CD4-positive, alpha-beta T cell (primary cell): ENCODE measurements around the gene ALPL. TPM values are rescaled to one million over a fixed set of nuclear protein-coding genes. Genes with fewer than 3 reads are reported as not detected.

Experiments used
- ATAC-seq: fragments of 200-7000 bp; cut with Tn5 transposase; one replicate; pipeline ENCODE4 v1.10.0; 2022; ENCODE audit warnings: mild to moderate bottlenecking; ENCODE audit not compliant: poor library complexity
- CTCF ChIA-PET: fragments of 350-600 bp; sonication (Branson Sonifier 250); formaldehyde crosslinking; loops from one replicate; lab custom pipeline; 2021; ENCODE audit warnings: antibody characterized with exemption, inconsistent platforms; lab: Charles Lee
- POLR2A ChIA-PET: fragments of 350-600 bp; sonication (Branson Sonifier 250); formaldehyde crosslinking; loops from one replicate; lab custom pipeline; 2021; ENCODE audit warnings: antibody characterized with exemption, inconsistent platforms; lab: Charles Lee
- DNase-seq, 14 experiments: peaks; one replicate each; pipeline ENCODE4 v3.0.0-alpha.2; 2013 to 2020; ENCODE audit warnings: mixed read lengths in 2 of 14
- H3K27ac ChIP-seq, 2 donors: one replicate each; pipeline versions ENCODE4 v1.5.1 to v1.7.0; 2013; ENCODE audit warnings: low read length in 2 of 2, low read depth in 1 of 2, mild to moderate bottlenecking in 1 of 2
- H3K27me3 ChIP-seq, 2 experiments: 1 replicate in 1 of 2; 2 replicates in 1 of 2; pipeline versions ENCODE4 v1.6.1 to v1.7.0; 2013; ENCODE audit warnings: low read length in 2 of 2, control low read depth in 1 of 2, mild to moderate bottlenecking in 1 of 2, moderate library complexity in 1 of 2; ENCODE audit not compliant: insufficient read depth in 2 of 2, control insufficient read depth in 1 of 2
- H3K36me3 ChIP-seq: one replicate; pipeline ENCODE4 v1.6.1; 2013; ENCODE audit warnings: low read length, control low read depth; ENCODE audit not compliant: insufficient read depth
- H3K4me1 ChIP-seq: one replicate; pipeline ENCODE4 v1.6.1; 2013; ENCODE audit warnings: low read length, control low read depth; ENCODE audit not compliant: insufficient read depth
- H3K4me3 ChIP-seq: one replicate; pipeline ENCODE4 v1.5.1; 2013; ENCODE audit warnings: mild to moderate bottlenecking, low read length, moderate library complexity
- H3K9me3 ChIP-seq, 2 experiments: 1 replicate in 1 of 2; 2 replicates in 1 of 2; pipeline versions ENCODE4 v1.6.1 to v1.7.0; 2013; ENCODE audit warnings: low read length in 2 of 2, mild to moderate bottlenecking in 2 of 2, control low read depth in 1 of 2, moderate library complexity in 1 of 2; ENCODE audit not compliant: control insufficient read depth in 1 of 2, insufficient read depth in 1 of 2
- H3K27ac Mint-ChIP-seq: one replicate; pipeline ENCODE4 v1.8.0; 2020; ENCODE audit warnings: mixed read lengths
- H3K27me3 Mint-ChIP-seq: one replicate; pipeline ENCODE4 v1.8.0; 2021; ENCODE audit warnings: mixed read lengths
- H3K36me3 Mint-ChIP-seq: one replicate; pipeline ENCODE4 v1.8.0; 2021; ENCODE audit warnings: low read depth, mixed read lengths
- H3K4me1 Mint-ChIP-seq: one replicate; pipeline ENCODE4 v1.8.0; 2021; ENCODE audit warnings: low read depth, mixed read lengths
- H3K4me3 Mint-ChIP-seq: one replicate; pipeline ENCODE4 v1.8.0; 2020; ENCODE audit warnings: mild to moderate bottlenecking, mixed read lengths
- H3K9me3 Mint-ChIP-seq: one replicate; pipeline ENCODE4 v1.8.0; 2020; ENCODE audit warnings: mixed read lengths
- intact Hi-C, 2 experiments: fragments of 100-400 bp; cut with DNase I in 1 of 2; cut with micrococcal nuclease in 1 of 2; formaldehyde crosslinking; loops; one replicate each; pipeline versions ENCODE4 v1.15.1 to v1.9.0; 2023 to 2025; cut with DNase I, micrococcal nuclease
- total RNA-seq, 174 experiments: library from RNA in 2 of 174; stranded (reverse) in 2 of 174; gene quantifications; one replicate each; pipeline ENCODE4 v1.2.3 and lab custom pipeline; 2021 to 2026
- TF ChIP-seq, protein P1 (sequence below): fragments of 200-600 bp; IDR thresholded peaks from one replicate; pipeline ENCODE4 v1.8.0; 2022; ENCODE audit warnings: antibody characterized with exemption, mild to moderate bottlenecking

ALPL gene
- total RNA-seq, 2 experiments from 2014 or later, result not detected

DNA sequence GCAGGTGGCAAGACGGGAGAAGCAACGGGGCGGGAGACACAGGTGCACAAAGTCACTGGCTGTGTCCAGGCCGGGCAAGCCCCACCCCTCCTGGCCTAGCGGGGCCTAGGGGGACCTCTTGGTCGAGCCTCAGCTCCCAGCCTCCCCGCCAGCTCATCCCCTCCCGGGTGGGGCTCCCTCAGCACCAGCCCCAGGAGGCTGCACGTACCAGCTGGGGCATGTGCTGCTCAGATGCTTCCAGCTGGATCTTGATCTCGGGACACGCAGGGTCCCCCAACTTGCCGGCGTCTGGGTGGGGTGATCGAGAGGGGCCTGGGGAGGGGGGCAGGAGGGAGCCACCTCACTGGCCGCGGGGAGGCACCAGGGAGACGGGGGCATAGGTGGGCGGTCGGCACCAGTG lies 88.5 kb downstream of the ALPL start:
- no peaks in the 10 kb centered on the region for H3K4me1 ChIP-seq
- POLR2A ChIA-PET, result no interaction called here
- Mint-ChIP-seq H3K27me3 (peaks cover 23% of the 10 kb centered on the region), H3K27ac (no peak overlapping the region), H3K4me3 (no peak overlapping the region), H3K9me3 (no peaks in the 10 kb centered on the region), H3K36me3 (no peaks in the 10 kb centered on the region), H3K4me1 (no peaks in the 10 kb centered on the region)
- no peak overlapping the region for H3K27ac ChIP-seq
- H3K27me3 ChIP-seq, result no peaks in the 10 kb centered on the region
- TF ChIP-seq, protein P1, sequence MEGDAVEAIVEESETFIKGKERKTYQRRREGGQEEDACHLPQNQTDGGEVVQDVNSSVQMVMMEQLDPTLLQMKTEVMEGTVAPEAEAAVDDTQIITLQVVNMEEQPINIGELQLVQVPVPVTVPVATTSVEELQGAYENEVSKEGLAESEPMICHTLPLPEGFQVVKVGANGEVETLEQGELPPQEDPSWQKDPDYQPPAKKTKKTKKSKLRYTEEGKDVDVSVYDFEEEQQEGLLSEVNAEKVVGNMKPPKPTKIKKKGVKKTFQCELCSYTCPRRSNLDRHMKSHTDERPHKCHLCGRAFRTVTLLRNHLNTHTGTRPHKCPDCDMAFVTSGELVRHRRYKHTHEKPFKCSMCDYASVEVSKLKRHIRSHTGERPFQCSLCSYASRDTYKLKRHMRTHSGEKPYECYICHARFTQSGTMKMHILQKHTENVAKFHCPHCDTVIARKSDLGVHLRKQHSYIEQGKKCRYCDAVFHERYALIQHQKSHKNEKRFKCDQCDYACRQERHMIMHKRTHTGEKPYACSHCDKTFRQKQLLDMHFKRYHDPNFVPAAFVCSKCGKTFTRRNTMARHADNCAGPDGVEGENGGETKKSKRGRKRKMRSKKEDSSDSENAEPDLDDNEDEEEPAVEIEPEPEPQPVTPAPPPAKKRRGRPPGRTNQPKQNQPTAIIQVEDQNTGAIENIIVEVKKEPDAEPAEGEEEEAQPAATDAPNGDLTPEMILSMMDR, result no peak
- ATAC-seq (no peak), DNase-seq (no peak)
- H3K4me3 ChIP-seq, result no peak overlapping the region
- CTCF ChIA-PET, result no interaction called here
- peaks cover 0 to 7% of the 10 kb centered on the region in 2 experiments for H3K9me3 ChIP-seq
- no peaks in the 10 kb centered on the region for H3K36me3 ChIP-seq
- intact Hi-C loops, result no loop called here

DNA sequence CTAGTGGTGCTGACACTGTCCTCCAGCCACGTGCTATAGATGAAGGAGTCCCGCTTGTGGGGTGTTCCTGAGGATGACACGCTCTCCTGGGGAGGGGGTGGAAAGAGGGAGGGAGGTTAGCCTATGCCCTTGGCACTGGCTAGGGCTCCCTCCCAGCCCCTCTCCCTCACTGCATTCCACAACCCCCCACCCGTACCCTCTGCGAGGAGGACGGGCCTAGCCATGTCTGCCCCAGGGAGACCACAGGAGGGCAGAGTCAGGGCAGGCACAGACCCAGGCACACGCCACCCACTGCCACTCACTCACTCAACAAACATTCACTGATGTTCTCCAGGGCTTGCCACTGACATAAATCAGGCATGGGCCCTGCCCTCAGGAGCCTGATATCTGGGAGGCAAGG lies 89.2 kb downstream of the ALPL start:
- Histone ChIP-seq H3K9me3 (peaks cover 0 to 7% of the 10 kb centered on the region in 2 experiments), H3K36me3 (no peaks in the 10 kb centered on the region), H3K27me3 (peaks cover 0 to 1% of the 10 kb centered on the region in 2 experiments), H3K4me1 (no peaks in the 10 kb centered on the region), H3K27ac (no peak overlapping the region), H3K4me3 (no peak overlapping the region)
- no peak overlapping the region for H3K27ac Mint-ChIP-seq
- H3K27me3 Mint-ChIP-seq, result peaks cover 22% of the 10 kb centered on the region
- ATAC-seq, result no peak
- H3K36me3 Mint-ChIP-seq, result no peaks in the 10 kb centered on the region
- H3K4me3 Mint-ChIP-seq, result no peak overlapping the region
- CTCF ChIA-PET, result no interaction called here
- DNase-seq, result no peak
- no peaks in the 10 kb centered on the region for H3K9me3 Mint-ChIP-seq
- H3K4me1 Mint-ChIP-seq, result no peaks in the 10 kb centered on the region
- TF ChIP-seq, protein P1, result no peak
- intact Hi-C loops, result no loop called here
- POLR2A ChIA-PET, result no interaction called here

DNA sequence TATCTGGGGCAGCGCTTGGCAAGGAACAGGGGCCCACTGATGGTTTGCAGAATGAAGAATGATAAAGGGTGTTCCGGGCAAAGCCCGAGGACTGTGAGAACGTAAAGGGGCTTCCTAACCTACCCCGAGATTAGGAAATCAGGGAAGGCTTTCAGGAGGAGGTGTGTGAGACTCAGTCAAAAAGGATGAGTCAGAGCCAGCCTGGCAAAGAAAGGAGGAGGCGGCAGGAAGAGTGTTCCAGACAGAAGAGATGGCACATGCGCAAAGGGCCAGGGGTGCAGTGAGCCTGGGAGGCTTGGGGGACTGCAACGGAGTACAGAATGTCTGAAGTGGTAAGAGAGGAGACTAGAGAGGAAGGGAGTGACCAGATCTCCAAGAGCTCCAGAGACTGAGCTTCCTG lies 89.7 kb downstream of the ALPL start:
- Mint-ChIP-seq H3K27me3 (peaks cover 22% of the 10 kb centered on the region), H3K27ac (no peak overlapping the region), H3K36me3 (no peaks in the 10 kb centered on the region), H3K4me3 (no peak overlapping the region), H3K9me3 (no peaks in the 10 kb centered on the region), H3K4me1 (no peaks in the 10 kb centered on the region)
- Histone ChIP-seq H3K36me3 (no peaks in the 10 kb centered on the region), H3K27ac (no peak overlapping the region), H3K9me3 (peaks cover 0 to 7% of the 10 kb centered on the region in 2 experiments), H3K4me1 (no peaks in the 10 kb centered on the region), H3K4me3 (no peak overlapping the region), H3K27me3 (peaks cover 0 to 3% of the 10 kb centered on the region in 2 experiments)
- intact Hi-C loops, result no loop called here
- DNase-seq (no peak), ATAC-seq (no peak)
- ChIA-PET CTCF (no interaction called here), POLR2A (no interaction called here)
- TF ChIP-seq, protein P1, result no peak
